MV-4-11 (cell line): Measurements from ENCODE around the gene PIGK.
"Not testable (repeated sequence)": the region's sequence is repeated elsewhere in the genome, so short reads cannot be mapped to it uniquely, and the experiment has no call there.

Experiments used
- DNase-seq: peaks from one replicate; lab custom pipeline; 2025; lab: John Stamatoyannopoulos, UW

The PIGK gene

GRCh38 chr1:77219166-77219887 lies at the start of gene PIGK:
TSS of gene PIGK (minus strand) at chr1:77219430. CDS start at chr1:77219402, 28 bp downstream.
- peak; percentile 78 for DNase-seq

GRCh38 chr1:77267035-77267434 lies 47.8 kb upstream of the PIGK start:
- DNase-seq = no peak

GRCh38 chr1:77265180-77265579 lies 46.0 kb upstream of the PIGK start:
- no peak for DNase-seq

GRCh38 chr1:77263708-77264107 lies 44.5 kb upstream of the PIGK start:
- DNase-seq = no peak

GRCh38 chr1:77253211-77253610 lies 34.0 kb upstream of the PIGK start:
- DNase-seq = peak; percentile 37

- DNase-seq = no peak
These were observed 30.9 kb upstream of the PIGK start for GRCh38 chr1:77250126-77250525.

GRCh38 chr1:77245830-77246229 lies 26.6 kb upstream of the PIGK start:
- DNase-seq = no peak

GRCh38 chr1:77239311-77239710 lies 20.1 kb upstream of the PIGK start:
- DNase-seq = no peak

- DNase-seq = peak; percentile 68
These were observed 19.2 kb upstream of the PIGK start for GRCh38 chr1:77238462-77238861.

- DNase-seq = no peak
These were observed 15.7 kb upstream of the PIGK start for GRCh38 chr1:77234943-77235342.

- DNase-seq = no peak
These were observed 14.9 kb upstream of the PIGK start for GRCh38 chr1:77234096-77234495.

- DNase-seq = no peak
These were observed 13.6 kb upstream of the PIGK start for GRCh38 chr1:77232829-77233228.

GRCh38 chr1:77230051-77230450 lies 10.8 kb upstream of the PIGK start:
- DNase-seq = no peak

- DNase-seq = no peak
These were observed 9.6 kb upstream of the PIGK start for GRCh38 chr1:77228836-77229235.

- DNase-seq = peak; percentile 43
These were observed 8.2 kb upstream of the PIGK start for GRCh38 chr1:77227381-77227780.

GRCh38 chr1:77222496-77222895 lies 3.3 kb upstream of the PIGK start:
- DNase-seq = no peak

GRCh38 chr1:77220687-77221463 lies 1.6 kb upstream of the PIGK start:
- DNase-seq = no peak

GRCh38 chr1:77218477-77219165 lies 609 bp downstream of the PIGK start:
- DNase-seq = no peak

GRCh38 chr1:77204043-77204442 lies 15.2 kb downstream of the PIGK start:
- not testable (repeated sequence) for DNase-seq

GRCh38 chr1:77202751-77203150 lies 16.5 kb downstream of the PIGK start:
- DNase-seq = no peak

GRCh38 chr1:77200806-77201205 lies 18.4 kb downstream of the PIGK start:
- no peak for DNase-seq

GRCh38 chr1:77200293-77200692 lies 18.9 kb downstream of the PIGK start:
- no peak for DNase-seq

GRCh38 chr1:77197351-77197750 lies 21.9 kb downstream of the PIGK start:
- DNase-seq = no peak
